Smooth muscle cell (in vitro differentiated cells): Measurements from ENCODE around the gene MTHFD1L. TPM values are rescaled to one million over a fixed set of nuclear protein-coding genes. Genes with fewer than 3 reads are reported as not detected.

Source experiments
- DNase-seq: peaks from one replicate; lab custom pipeline; 2025; ENCODE audit not compliant: unreplicated experiment; lab: John Stamatoyannopoulos, UW
- H2AFZ ChIP-seq: fragments of 200-600 bp; sonication (generic); 2 replicates; pipeline ENCODE4 v1.6.0; 2016; ENCODE audit warnings: antibody characterized with exemption, low read depth, mild to moderate bottlenecking
- H3F3A ChIP-seq: fragments of 200-600 bp; sonication (generic); 2 replicates; pipeline ENCODE4 v1.6.0; 2017; ENCODE audit warnings: antibody characterized with exemption, low read depth
- H3K27ac ChIP-seq: fragments of 200-600 bp; sonication (generic); 2 replicates; pipeline ENCODE4 v1.5.1; 2016; ENCODE audit warnings: low read depth, mild to moderate bottlenecking
- H3K27me3 ChIP-seq: fragments of 200-600 bp; sonication (generic); 2 replicates; pipeline ENCODE4 v1.6.1; 2016; ENCODE audit warnings: low read depth, mild to moderate bottlenecking
- H3K36me3 ChIP-seq: fragments of 200-600 bp; sonication (generic); 2 replicates; pipeline ENCODE4 v1.5.1; 2016; ENCODE audit warnings: low read depth
- H3K4me1 ChIP-seq: fragments of 200-600 bp; sonication (generic); 2 replicates; pipeline ENCODE4 v1.5.1; 2016; ENCODE audit warnings: low read depth
- H3K4me2 ChIP-seq: fragments of 200-600 bp; sonication (generic); 2 replicates; pipeline ENCODE4 v1.6.0; 2016; ENCODE audit warnings: mild to moderate bottlenecking
- H3K4me3 ChIP-seq: fragments of 200-600 bp; sonication (generic); 2 replicates; pipeline ENCODE4 v1.5.1; 2016; ENCODE audit warnings: mild to moderate bottlenecking
- H3K79me2 ChIP-seq: fragments of 200-600 bp; sonication (generic); 2 replicates; pipeline ENCODE4 v1.6.0; 2016; ENCODE audit warnings: low read depth, mild to moderate bottlenecking
- H3K9ac ChIP-seq: fragments of 200-600 bp; sonication (generic); 2 replicates; pipeline ENCODE4 v1.6.0; 2016; ENCODE audit warnings: low read depth
- H3K9me3 ChIP-seq: fragments of 200-600 bp; sonication (generic); replicated peaks from 2 replicates; pipeline ENCODE4 v1.5.1; 2016; ENCODE audit warnings: low read depth
- H4K20me1 ChIP-seq: fragments of 200-600 bp; sonication (generic); 2 replicates; pipeline ENCODE4 v1.6.0; 2016; ENCODE audit warnings: low read depth
- CTCF ChIP-seq: fragments of 200-600 bp; sonication (generic); IDR thresholded peaks from 2 replicates; pipeline ENCODE4 v1.5.1; 2017; ENCODE audit warnings: borderline replicate concordance, mild to moderate bottlenecking, antibody characterized with exemption; ENCODE audit not compliant: insufficient read depth, poor library complexity, severe bottlenecking
- WGBS: methylation state at CpG from one replicate; pipeline ENCODE4 v1.1.7; 2016; ENCODE audit warnings: low lambda C conversion rate; 5-methylcytosine and 5-hydroxymethylcytosine counted together
- polyA plus RNA-seq: library from polyadenylated mRNA; unstranded; fragments of >200 nt; fragmentation: Nextera tagmentation; extraction: Ambion mirVana; gene quantifications from 2 replicates; pipeline ENCODE4 v1.2.1, GENCODE V29; 2016
- total RNA-seq: library from RNA; depleted of rRNA; stranded (reverse); fragments of >200 nt; gene quantifications from 2 replicates; pipeline ENCODE4 v1.2.3, GENCODE V29; 2014

The MTHFD1L gene
- total and polyA plus RNA-seq, 2 experiments from 2014 or later: 35.9 to 46.2 TPM

DNA sequence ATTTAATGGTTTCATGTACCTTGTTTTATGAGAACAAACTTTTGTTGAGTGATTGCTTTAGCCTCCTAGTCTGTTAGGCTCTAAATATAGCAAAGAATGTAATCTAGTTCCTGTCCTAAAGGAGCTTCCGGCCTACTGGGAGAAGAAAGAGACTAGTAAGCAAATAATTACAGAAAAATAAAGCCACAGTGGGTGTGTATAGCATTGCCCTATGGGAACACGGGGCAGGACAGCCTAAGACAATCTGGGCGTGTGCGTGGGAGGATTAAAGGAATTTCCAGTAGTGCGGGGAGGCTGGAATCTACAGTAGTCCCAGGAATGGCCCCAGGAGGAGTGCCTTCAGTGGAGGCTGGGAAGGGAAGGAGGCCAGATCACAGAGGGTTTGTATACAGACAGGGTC lies 276.2 kb downstream of the MTHFD1L start:
- H3K79me2 ChIP-seq: no peaks in the 10 kb centered on the region
- peak overlapping the region; percentile 33 for H2AFZ ChIP-seq
- 57% methylated on average over 5 of the region's 5 CpGs for WGBS
- TF ChIP-seq CTCF: no peak
- no peaks in the 10 kb centered on the region for H4K20me1 ChIP-seq
- peak overlapping the region; percentile 44 for H3K4me2 ChIP-seq
- no peaks in the 10 kb centered on the region for H3F3A ChIP-seq
- DNase-seq: no peak
- no peak overlapping the region for H3K9ac ChIP-seq
- H3K27me3 ChIP-seq: no peaks in the 10 kb centered on the region
- H3K4me1 ChIP-seq: peaks cover 4% of the 10 kb centered on the region
- H3K9me3 ChIP-seq: no peaks in the 10 kb centered on the region
- H3K27ac ChIP-seq: no peak overlapping the region
- H3K4me3 ChIP-seq: no peak overlapping the region
- no peaks in the 10 kb centered on the region for H3K36me3 ChIP-seq

DNA sequence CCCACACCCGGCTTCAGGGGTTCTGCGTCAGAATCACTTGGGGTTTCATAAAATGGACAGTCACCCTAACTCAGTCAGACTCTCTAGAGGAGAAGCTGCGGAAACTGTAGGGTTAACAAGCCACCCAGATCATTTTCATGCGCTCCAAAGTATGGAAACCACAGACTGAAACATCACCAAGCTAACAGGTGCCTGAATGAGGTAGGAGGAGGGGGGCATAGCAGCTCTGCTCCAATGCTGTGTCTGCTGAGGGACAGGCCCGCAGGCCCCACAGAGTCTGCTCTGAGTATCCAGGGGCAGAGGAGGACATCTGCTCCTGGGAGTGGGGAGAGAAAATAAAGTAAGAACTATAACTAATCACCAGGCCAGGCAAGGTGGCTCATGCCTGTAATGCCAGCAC lies 277.2 kb downstream of the MTHFD1L start:
- TF ChIP-seq CTCF: no peak
- no peak for DNase-seq

DNA sequence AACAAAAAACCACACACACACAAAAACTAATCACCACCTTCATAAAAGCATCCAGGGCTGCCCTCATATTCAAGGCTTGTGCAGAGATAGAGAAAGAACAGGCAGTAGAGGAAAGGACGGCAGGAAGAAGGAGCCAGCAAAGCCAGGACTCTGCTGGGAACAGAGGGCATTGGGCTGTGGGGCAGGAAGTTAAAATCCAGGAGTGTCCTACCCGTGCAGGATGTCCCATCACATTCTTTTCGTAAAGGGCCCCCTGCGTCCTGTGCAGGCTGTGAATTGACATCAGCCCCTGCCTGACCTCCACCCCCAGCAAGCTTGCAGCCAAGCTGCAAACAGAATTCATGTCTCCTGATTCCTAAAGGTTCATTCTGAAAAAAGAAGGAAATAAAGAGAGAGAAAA lies 277.8 kb downstream of the MTHFD1L start:
- peaks cover 9% of the 10 kb centered on the region for H3K4me1 ChIP-seq
- no peaks in the 10 kb centered on the region for H3K9me3 ChIP-seq
- no peak overlapping the region for H3K4me3 ChIP-seq
- DNase-seq: no peak
- no peak overlapping the region for H3K27ac ChIP-seq
- H3K27me3 ChIP-seq: no peaks in the 10 kb centered on the region
- H2AFZ ChIP-seq: no peak overlapping the region
- 65% methylated on average over 4 of the region's 4 CpGs for WGBS
- no peak overlapping the region for H3K4me2 ChIP-seq
- H3F3A ChIP-seq: no peaks in the 10 kb centered on the region
- TF ChIP-seq CTCF: no peak
- no peaks in the 10 kb centered on the region for H3K79me2 ChIP-seq
- no peak overlapping the region for H3K9ac ChIP-seq
- H3K36me3 ChIP-seq: no peaks in the 10 kb centered on the region
- H4K20me1 ChIP-seq: no peaks in the 10 kb centered on the region

More for the DNA sequence above, 277.2 kb downstream of the MTHFD1L start:
- peaks cover 4% of the 10 kb centered on the region for H3K4me1 ChIP-seq
- no peaks in the 10 kb centered on the region for H3K9me3 ChIP-seq
- H2AFZ ChIP-seq: no peak overlapping the region
- H3K4me2 ChIP-seq: no peak overlapping the region
- H3K79me2 ChIP-seq: no peaks in the 10 kb centered on the region
- H3K9ac ChIP-seq: no peak overlapping the region
- H3K4me3 ChIP-seq: no peak overlapping the region
- H3K27me3 ChIP-seq: no peaks in the 10 kb centered on the region
- no peaks in the 10 kb centered on the region for H4K20me1 ChIP-seq
- no peaks in the 10 kb centered on the region for H3K36me3 ChIP-seq
- no peak overlapping the region for H3K27ac ChIP-seq
- H3F3A ChIP-seq: no peaks in the 10 kb centered on the region
- 96% methylated on average over 5 of the region's 5 CpGs for WGBS

DNA sequence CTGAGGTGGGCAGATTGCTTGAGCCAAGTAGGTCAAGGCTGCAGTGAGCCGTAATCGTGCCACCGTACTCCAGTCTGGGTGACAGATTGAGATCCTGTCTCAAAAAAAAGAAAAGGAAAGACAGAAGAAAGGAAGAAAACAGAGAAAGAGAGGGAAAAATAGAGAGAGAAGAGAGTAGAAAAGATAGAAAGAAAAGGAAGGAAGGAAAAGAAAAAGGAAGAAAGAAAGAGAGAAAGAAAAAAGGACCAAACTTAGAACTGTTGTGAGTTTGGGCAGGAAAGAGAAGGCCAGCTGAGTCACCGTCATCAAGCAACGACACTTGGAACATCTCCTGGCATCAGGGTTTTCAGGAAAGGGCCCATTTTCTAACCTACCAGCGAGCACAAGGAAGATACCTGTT lies 278.3 kb downstream of the MTHFD1L start:
- Histone ChIP-seq H3K27ac (no peak overlapping the region), H3K9ac (no peak overlapping the region), H3K4me2 (no peak overlapping the region), H3K9me3 (no peaks in the 10 kb centered on the region), H3K79me2 (no peaks in the 10 kb centered on the region), H3K4me1 (peaks cover 9% of the 10 kb centered on the region), H3K36me3 (no peaks in the 10 kb centered on the region), H3K4me3 (no peak overlapping the region), H4K20me1 (no peaks in the 10 kb centered on the region), H3K27me3 (no peaks in the 10 kb centered on the region), H3F3A (no peaks in the 10 kb centered on the region), H2AFZ (no peak overlapping the region)
- WGBS: 89% methylated on average over 6 of the region's 6 CpGs
- no peak for TF ChIP-seq CTCF
- no peak for DNase-seq
